Brain microvascular endothelial cell (primary cell): Measurements from ENCODE around the gene CDC42EP1.

ENCODE experiments used
- DNase-seq: peaks from one replicate; pipeline ENCODE4 v3.0.0-alpha.2; 2020
- H3K27ac ChIP-seq: fragments of 250-450 bp; sonication (Bioruptor Pico); 2 replicates; pipeline ENCODE4 v1.5.1; 2020; ENCODE audit warnings: mild to moderate bottlenecking, moderate library complexity
- H3K27me3 ChIP-seq: fragments of 250-450 bp; sonication (Bioruptor Pico); replicated peaks from 2 replicates; pipeline ENCODE4 v1.5.1; 2020; ENCODE audit warnings: mild to moderate bottlenecking
- H3K36me3 ChIP-seq: fragments of 250-450 bp; sonication (Bioruptor Pico); replicated peaks from 2 replicates; pipeline ENCODE4 v1.5.1; 2020; ENCODE audit warnings: mild to moderate bottlenecking
- H3K4me3 ChIP-seq: 2 replicates; pipeline ENCODE4 v1.5.1; 2011; ENCODE audit warnings: low read depth, mild to moderate bottlenecking, control low read depth, low read length, moderate library complexity
- in situ Hi-C: cut with HindIII; loops from 2 replicates; pipeline ENCODE4 v1.10.0; 2017; ENCODE audit warnings: low sequenced_read_pairs, low pct_ligation_motif_present
- TF ChIP-seq, protein P1 (sequence below): IDR thresholded peaks from 2 replicates; pipeline ENCODE4 v1.5.1; 2011; ENCODE audit warnings: low read depth, mild to moderate bottlenecking, moderate library complexity, low read length, control low read depth, inconsistent platforms; ENCODE audit errors: missing control alignments

CDC42EP1 gene

DNA sequence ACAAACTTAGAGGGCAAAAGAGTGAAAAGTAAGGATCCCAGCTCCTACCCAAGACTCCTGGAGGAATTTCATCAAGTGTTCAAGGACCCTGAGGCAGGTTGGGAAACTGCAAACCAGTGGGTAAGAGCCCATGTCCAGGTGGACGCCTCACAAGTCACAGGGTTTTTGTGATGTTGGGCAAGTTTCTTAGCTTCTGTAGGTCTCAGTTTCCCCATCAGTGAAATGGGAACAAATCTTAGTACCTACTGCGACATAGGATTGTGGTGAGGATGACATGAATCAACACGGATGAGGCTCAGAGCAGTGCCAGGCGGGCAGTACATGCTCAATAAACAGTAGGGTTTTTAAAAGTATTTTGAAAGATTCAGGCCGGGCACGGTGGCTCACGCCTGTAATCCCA, 17.3 kb upstream of the CDC42EP1 start:
- no peak overlapping the region for H3K27ac ChIP-seq
- no peaks in the 10 kb centered on the region for H3K36me3 ChIP-seq
- TF ChIP-seq, protein P1, sequence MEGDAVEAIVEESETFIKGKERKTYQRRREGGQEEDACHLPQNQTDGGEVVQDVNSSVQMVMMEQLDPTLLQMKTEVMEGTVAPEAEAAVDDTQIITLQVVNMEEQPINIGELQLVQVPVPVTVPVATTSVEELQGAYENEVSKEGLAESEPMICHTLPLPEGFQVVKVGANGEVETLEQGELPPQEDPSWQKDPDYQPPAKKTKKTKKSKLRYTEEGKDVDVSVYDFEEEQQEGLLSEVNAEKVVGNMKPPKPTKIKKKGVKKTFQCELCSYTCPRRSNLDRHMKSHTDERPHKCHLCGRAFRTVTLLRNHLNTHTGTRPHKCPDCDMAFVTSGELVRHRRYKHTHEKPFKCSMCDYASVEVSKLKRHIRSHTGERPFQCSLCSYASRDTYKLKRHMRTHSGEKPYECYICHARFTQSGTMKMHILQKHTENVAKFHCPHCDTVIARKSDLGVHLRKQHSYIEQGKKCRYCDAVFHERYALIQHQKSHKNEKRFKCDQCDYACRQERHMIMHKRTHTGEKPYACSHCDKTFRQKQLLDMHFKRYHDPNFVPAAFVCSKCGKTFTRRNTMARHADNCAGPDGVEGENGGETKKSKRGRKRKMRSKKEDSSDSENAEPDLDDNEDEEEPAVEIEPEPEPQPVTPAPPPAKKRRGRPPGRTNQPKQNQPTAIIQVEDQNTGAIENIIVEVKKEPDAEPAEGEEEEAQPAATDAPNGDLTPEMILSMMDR: no peak
- no peak overlapping the region for H3K4me3 ChIP-seq
- DNase-seq: no peak
- no peaks in the 10 kb centered on the region for H3K27me3 ChIP-seq
- in situ Hi-C loops: no loop called here

DNA sequence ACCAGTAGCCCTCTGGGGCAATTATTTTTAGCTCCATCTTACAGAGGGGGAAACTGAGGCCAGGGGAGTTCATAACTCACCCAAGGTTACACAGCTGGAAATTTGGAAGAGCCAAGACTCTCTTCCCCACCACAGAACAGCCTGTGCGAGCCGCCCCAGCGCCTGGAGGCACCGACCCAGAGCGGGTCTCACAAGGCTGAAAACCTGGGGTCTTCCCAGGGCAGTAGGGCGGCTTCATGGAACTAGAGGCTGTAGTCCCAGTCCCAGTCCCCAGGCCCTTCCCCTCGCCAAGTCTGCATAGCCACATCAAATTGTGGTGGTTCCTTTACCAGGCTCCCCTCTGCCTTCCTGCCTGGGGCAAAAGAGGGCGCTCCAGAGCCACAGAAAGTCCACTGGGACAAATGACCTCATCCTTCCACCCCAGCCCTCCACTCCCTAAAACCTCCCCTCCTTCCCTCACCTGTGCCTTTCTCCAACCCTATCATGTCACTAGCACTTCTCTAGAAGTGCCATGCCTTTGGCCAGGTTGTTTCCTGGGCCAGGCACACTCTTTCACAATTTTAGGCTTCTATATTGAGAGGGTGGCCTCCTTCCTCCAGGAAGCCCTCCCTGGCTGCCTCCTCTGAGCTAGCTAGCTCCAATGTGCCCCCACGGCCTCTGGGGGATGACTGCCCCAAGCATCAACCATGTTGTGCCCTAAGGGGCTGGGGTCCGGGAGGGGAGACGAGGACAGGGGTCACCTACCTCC, 15.2 kb upstream of the CDC42EP1 start:
- peak overlapping the region; percentile 65 for H3K27ac ChIP-seq
- in situ Hi-C loops: no loop called here
- DNase-seq: peak; percentile 54
- H3K36me3 ChIP-seq: no peaks in the 10 kb centered on the region
- TF ChIP-seq, protein P1: peak; percentile 94
- H3K27me3 ChIP-seq: no peaks in the 10 kb centered on the region
- H3K4me3 ChIP-seq: peak overlapping the region; percentile 40

DNA sequence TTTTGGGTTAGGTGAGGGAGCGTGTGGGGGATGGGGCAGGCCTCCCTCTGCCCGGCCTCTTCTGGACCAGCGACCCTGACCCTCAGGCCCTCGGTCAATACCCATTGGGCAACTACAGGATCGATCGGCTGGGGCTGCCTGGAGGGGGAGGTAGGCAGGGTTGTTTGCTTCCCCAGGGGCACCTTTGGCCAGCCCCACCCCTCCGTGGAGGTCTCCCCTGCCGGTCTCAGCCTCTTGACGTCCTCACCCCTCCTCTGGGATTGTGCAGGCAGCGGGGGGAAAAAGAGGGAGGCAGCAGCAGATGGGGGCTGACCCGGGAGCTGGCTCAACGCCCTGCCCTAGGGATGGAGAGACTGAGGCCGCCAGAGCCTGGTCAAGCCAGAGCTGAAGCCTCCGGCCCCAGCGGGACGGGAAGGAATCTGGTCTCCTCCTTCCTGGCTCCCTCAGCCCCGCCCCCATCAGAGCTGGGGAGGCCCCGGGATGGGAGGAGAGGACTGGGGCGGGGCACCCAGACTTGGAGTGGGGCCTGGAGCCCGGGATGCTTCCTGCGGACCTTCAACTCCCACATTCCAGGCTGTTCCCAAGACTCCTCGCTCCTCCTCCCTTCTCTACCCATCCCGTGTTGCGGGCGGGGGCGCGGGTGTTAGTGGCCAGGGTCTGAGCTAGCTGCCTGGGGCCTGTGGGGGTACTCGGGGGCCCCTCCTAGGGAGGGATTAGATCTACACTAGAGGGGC, 14.4 kb upstream of the CDC42EP1 start:
- H3K4me3 ChIP-seq: peak overlapping the region; percentile 40
- in situ Hi-C loops: no loop called here
- TF ChIP-seq, protein P1: no peak
- peak overlapping the region; percentile 65 for H3K27ac ChIP-seq
- no peaks in the 10 kb centered on the region for H3K36me3 ChIP-seq
- H3K27me3 ChIP-seq: no peaks in the 10 kb centered on the region
- DNase-seq: peak; percentile 83

DNA sequence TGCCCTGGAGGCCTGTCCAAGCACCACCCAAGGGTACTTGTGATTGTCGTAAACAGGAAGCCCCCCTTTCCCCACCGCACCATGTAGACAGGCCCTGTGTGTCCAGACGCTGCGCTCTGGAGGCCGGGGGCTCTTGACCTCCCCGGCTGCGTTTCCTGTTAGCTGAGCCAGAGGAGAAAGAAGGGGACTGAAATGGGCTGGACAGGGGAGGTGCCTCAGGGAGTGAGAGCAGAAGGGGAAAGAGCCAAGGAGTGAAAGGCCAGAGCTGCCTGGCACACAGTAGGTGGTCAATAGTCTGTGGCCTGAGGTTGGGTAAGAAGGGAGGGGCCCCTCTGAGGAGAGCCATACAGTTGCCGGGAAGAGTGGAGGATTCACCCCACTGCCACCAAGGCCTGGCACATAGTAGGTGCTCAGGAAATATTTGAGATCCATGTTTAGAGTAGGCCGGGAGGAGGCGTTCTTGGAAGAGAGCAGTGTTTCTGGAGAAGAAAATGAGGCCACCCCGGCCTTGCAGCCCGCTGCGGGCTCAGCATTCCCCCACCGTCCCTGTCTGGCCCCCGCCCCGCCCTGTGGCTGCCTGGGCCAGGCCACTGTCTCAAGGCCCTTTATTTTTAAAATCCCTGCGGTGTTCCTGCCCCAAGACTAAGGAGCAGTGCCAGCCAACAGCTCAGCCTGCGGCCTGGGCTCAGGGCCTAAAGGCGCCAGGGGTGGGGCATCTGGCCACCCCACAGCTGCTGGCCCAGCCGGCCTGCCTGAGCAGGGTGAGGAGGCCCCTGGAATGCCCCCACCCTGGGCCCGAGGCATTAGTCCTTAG, 13.6 kb upstream of the CDC42EP1 start:
- no peaks in the 10 kb centered on the region for H3K27me3 ChIP-seq
- H3K27ac ChIP-seq: peak overlapping the region; percentile 65
- in situ Hi-C loops: no loop called here
- no peak for DNase-seq
- no peak overlapping the region for H3K4me3 ChIP-seq
- no peaks in the 10 kb centered on the region for H3K36me3 ChIP-seq
- TF ChIP-seq, protein P1: peak; percentile 23

DNA sequence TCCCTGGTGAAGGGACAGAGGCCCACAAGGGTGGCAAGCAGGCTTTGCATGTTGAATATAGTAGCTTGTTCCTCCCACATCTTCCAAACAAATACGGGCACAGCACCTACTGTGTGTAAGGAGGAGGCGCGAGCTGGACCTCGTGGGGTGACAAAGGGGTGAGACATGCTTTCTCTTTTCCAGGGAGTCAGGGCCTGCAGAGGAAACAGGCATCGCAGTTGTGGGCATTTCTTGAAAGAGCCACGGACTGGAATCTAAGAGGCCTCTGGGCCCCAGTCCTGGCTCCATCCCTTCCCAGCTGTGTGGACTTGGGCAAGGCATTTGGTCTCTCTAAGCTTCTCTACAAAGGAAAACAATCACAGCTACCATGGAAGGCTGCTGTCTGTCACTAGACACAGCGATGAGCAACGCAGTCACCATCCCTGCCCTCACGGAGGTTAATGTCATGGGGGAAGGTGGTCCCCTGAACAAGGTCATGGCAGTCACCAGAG, 13.0 kb upstream of the CDC42EP1 start:
- TF ChIP-seq, protein P1: no peak
- in situ Hi-C loops: no loop called here
- H3K27me3 ChIP-seq: no peaks in the 10 kb centered on the region
- DNase-seq: no peak
- H3K36me3 ChIP-seq: no peaks in the 10 kb centered on the region
- no peak overlapping the region for H3K27ac ChIP-seq
- H3K4me3 ChIP-seq: no peak overlapping the region
